ENCODE measurements around the gene PIK3R6.

PIK3R6 gene

DNA sequence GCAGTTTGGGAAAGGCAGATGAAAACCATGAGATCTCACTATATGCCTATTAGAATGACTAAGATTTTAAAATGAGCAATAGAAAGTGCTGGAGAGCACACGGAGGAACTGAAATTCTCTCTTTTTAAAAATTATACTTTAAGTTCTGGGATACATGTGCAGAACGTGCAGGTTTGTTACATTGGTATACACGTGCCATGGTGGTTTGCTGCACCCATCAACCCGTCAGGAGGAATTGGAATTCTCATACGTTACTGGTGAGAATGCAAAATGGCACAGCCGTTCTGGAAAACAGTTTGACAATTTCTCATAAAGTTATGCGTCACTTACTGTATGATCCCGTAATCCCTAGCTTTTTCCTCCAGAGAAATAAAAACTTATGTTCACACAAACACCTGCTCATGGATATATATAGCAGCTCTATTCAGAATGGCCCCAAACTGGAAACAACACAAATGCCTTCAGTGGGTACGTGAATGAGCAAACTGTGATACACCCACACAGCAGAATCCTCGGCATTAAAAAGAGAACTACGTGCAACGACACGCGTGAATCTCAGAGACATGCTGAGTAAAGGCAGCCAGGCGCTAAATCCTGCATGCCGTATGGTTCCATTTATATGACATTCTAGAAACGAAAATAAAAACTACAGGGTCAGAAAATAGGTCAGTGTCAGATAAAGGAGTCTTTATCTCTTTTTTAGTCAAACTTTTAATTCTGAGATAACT is 11.8 kb downstream of the PIK3R6 start:
- DNase-seq (ENCODE audit: low read depth in 3 of 3), result no peak

DNA sequence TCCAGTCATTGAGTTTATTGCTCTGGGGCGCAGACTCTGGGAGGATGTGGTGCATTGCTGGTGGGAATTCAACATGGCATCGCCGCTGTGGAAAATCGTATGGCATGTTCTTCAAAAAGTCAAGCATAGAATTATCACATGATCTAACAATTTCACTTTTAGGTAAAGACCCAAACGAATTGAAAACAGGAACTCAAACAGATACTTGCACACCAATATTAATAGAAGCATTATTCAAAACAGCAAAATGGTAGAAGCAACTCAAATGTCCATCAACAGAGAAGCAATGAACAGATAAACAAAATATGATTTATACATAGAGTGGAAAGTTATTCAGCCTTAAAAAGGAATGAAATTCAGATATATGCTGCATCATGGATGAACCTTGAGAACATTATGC is 15.9 kb downstream of the PIK3R6 start:
- no peak for DNase-seq (ENCODE audit: low read depth in 3 of 3)

- no peak for DNase-seq (ENCODE audit: low read depth in 3 of 3)
Measured at GRCh38 chr17:8849311-8850041, 18.0 kb downstream of the PIK3R6 start.

DNA sequence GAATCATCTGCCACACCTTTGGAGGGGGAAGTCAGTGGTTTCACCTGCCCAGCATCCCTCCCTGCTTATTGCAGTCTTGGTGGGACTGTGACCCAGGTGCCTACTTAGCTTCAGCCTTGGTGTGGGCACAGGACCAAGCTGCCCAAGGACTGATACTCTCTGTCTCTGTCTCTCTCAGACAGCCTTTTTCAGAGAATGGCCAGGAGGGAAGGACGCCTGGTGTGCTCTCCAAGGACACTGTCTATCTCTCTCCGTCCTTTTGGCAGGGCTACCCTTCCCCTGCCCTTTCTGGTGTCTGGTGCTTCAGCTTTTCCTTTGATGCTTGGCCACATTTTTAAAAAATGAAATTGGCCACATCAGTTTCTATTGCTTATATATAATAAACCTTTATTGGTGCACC is 19.6 kb downstream of the PIK3R6 start:
- no peak for DNase-seq (ENCODE audit: low read depth in 3 of 3)

DNA sequence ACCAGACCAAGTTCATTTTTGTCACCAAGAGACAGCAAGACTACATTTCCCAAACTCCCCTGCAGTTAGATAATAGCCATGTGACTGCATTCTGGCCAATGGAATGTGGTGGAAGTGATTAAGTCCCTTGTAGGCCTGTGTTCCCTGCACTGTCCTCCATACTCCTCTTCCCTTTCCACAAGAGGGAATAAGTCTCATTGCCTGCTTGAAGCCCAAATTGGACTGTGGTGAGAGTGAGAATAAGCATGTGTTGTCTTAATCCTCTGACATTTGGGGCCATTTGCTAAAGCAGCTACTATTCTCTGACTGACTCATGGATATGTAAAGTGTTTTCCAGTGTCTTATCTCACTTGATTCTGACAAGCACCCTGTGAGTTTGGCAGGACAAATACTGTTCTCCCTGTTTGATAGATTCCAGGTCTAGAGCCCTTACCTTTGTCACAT is 20.7 kb downstream of the PIK3R6 start:
- DNase-seq (ENCODE audit: low read depth in 3 of 3), result no peak

- DNase-seq (ENCODE audit: low read depth in 3 of 3), result no peak
Measured at GRCh38 chr17:8844229-8845218, 22.9 kb downstream of the PIK3R6 start.

GRCh38 chr17:8843344-8843743 is 24.1 kb downstream of the PIK3R6 start:
- no peak for DNase-seq (ENCODE audit: low read depth in 3 of 3)

DNA sequence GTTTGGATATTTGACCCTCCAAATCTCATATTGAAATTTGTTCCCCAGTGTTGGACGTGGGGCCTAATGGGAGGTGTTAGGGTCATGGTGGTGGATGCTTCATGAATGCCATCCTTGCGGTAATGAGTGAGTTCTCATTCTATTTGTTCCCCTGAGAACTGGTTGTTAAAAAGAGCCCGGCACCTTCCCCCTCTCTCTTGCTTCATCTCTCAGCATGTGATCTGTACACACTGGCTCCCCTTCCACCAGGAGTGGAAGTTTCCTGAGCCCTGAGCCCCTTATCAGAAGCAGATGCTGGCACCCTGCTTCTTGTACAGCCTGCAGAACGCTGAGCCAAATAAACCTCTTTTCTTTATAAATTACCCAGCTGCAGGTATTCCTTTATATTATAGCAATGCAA is 25.6 kb downstream of the PIK3R6 start:
- no peak for DNase-seq (ENCODE audit: low read depth in 3 of 3)

- DNase-seq (ENCODE audit: low read depth in 3 of 3), result no peak
Measured at GRCh38 chr17:8839410-8839935, 28.0 kb downstream of the PIK3R6 start.

DNA sequence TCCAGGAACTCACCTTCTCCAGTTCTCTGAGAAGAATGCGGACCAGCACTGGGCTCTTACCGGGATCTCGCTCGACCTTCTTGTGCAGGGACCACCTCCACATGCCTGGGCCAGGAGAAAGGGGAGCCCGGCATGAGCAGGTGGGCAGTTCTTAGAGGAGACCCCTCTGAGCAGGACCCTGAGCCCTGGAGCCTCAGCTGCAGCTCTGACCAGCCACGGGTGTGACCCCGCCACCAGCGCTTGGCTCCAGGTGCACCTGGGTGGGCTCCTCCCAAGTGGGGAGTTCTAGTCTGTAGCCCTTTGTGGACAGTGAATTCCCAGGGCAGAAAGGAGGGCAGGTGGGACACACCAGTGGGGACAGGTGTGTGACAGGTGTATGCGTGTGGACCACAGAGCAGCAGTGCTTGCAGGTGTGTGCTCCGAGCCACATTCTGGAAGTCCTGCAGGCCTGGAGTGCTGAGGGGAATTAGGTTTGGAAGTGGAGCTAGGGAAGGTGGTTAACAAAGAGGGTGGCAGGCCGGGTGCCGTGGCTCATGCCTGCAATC is 28.9 kb downstream of the PIK3R6 start:
- no peak for DNase-seq (ENCODE audit: low read depth in 3 of 3)

DNA sequence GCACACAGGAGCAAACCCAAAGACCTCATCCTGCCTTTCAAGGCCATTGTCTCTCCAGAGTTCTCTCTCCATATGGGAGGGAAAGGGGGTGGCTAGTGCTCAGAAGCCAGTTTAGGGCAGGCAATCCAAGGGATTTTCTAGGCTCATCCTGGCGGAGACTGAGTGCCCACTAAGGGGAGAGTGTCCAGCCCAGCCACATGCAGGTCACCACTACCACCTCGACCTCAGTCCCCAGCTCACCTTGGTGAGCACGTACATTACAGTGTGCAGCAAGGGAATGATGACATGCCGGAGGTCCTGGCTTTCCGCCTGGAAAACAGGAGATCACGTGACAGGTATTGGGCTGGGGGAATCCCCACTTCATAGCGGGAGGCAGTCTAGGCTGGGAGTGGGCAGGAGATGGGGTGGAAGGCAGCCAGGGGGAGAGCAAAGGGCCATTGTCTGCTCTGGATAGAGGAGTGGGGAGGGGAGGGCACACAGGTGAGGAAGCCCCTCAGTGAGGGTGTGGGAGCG is 29.9 kb downstream of the PIK3R6 start:
- no peak for DNase-seq (ENCODE audit: low read depth in 3 of 3)

DNA sequence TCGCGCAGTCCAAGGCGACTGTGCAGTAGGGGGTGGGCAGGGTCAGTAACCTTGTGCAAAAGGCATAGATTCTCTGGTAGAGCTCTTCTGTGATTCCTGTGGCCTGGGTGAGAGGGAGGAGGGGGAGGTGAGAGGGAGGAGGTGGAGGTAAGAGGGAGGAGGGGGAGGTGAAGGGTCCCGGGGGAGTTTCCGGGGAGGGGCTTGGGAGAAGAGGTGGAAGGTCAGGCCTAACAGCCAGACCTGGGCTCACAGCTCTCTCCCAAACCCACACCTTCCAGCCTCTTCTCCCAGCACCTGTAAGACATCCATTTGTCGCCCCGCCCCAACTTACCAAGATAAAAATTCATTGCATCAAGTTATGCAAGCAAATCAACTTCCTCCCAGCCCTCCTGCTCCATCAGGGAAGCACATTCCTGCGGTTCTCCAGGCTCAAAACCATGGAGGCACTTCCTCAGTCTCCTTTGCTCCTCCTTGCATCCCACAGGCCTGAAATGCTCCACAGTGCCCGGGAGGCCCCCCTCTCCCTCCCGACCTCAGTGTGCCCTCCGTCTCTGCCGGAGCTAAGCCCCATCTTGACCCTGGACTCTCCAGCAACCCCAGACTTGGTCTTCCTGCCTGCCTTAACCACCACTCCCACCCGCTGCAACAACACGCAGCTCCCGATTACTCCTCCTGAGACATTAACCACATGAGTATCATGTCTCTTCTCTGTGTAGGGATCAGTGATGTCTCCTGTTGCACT is 30.5 kb downstream of the PIK3R6 start:
- DNase-seq (ENCODE audit: low read depth in 3 of 3), result no peak

DNA sequence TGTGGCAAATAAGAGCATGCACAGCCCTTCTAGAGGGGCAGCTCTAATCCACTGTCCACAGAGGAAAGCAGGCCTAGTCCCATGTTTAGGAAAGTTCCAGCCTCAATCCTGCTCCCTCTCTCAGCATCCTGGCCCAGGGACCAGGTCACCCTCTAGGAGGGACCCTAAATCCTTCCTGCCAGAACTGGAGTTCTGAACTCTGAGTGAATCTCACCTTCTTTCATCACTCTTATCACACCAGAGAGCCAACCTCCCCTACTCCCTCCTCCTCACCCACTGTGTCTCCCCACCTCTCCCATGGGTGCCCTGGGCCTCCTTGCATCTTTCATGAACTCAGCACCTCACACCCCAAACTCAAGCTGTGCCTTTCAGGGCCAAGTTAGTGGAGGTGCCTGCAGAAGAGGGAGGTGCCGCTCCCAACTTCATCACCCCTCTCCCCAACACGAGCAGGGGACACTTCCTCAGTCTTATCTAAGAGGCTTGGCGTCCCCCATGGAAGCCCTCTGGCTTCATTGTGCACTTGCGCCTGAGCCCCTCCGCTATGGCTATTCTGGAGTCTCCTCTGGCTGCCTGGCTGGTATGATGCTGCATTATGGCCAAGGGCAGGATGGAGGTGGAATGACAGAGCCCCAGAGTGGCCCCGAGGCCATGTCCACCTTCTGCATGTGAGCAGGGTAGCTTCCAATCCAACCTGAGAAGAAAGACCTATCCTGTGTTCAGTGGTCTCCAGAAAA is 31.7 kb downstream of the PIK3R6 start:
- DNase-seq (ENCODE audit: low read depth in 3 of 3), result no peak

- no peak for DNase-seq (ENCODE audit: low read depth in 3 of 3)
Measured at GRCh38 chr17:8835106-8835505, 32.4 kb downstream of the PIK3R6 start.

DNA sequence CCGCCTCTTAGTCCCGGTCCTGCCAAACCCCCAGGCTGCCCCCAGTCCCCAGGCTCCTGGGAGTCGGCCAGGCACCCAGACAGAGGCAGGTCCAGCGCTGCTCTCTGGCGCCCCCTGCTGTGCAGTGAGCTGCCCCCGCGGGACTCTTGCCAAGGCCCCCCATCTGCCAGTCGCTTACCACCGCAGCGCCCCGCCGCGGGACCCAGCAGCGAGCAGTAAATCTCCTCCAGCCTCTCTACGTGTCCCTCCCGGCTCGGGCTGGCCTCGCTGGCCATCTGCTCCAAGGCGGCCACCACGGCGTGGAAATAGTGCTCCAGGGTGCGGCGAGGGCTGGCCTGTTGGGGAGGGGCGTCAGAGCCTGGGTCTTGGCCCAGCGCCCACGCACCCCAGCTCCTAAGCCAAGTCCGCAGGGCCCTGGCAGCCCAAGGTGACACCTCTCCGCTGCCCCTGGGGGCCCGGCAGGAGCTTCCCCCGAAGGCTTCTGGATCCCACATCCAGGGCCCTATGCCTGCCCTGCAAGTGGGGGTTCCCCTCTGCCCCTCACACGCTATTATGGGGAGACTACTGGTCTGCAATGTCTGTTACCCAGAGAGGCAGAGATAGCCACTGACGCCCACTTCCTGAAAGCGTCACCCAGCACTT is 34.6 kb downstream of the PIK3R6 start:
- DNase-seq (ENCODE audit: low read depth in 3 of 3), result peak in 1 of 3 experiments; percentile 12

GRCh38 chr17:8831234-8831849 is 36.1 kb downstream of the PIK3R6 start:
- DNase-seq (ENCODE audit: low read depth in 3 of 3), result no peak

DNA sequence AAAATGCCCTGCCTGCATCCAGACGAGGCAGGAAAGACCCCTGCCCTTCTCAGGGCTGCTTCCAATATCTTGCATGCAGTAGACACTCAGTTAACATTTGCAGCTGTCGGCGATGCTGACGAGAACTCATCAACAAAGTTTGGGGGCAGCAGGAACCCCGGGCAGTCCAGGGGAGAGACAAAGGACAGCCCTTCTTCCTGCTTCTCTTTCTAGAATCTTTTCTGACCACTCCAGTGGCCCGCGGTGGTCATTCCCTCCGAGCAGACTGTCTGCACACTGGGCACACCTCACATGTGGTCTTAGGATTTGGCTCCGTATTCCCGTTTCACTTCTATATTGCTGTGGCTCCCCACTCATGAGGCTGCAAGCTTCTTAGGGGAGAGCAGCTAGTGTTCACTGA is 37.3 kb downstream of the PIK3R6 start:
- DNase-seq (ENCODE audit: low read depth in 3 of 3), result no peak

DNA sequence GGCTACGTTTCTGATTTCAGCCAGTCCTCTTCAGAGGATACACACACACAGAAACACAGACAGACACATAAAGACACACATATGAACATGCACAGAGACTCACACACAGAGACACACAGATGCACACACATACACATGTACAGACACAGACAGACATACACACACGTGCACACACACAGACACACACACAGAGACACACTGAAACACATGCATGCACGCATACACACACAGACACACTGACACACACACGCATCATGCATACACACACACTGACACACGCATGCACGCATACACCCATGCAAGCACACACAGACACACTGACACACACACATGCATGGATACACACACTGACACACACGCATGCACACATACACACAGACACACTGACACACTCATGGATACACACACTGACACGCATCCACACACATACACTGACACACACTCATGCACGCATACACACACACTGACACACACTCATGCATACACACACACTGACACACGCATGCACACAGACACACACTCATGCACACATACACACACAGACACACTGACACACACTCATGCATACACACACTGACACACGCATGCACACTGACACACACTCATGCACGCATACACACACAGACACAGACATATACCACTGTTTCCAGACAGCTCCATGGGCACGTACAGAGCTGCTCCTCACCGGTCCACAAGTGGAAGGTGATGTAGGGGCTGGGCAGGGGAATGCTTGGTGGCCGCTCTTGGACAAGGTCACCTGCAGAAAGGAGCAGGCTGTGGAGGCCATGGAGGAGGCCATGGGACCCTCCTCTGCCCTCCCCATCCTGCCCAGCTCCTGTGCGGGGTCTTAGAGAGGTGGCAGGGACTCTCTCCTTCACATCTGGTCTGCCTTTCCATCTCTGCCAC is 38.2 kb downstream of the PIK3R6 start:
- no peak for DNase-seq (ENCODE audit: low read depth in 3 of 3)

Measured in stimulated activated CD4-positive, alpha-beta T cell treated with anti-CD3 and anti-CD28 coated beads, TNF-alpha, amount 100 ng/mL, for 4 hours (primary cell).